Measurements from ENCODE around the gene MAD1L1. TPM values are rescaled to one million over a fixed set of nuclear protein-coding genes. Genes with fewer than 3 reads are reported as not detected.

The MAD1L1 gene
- total and polyA plus RNA-seq, 2 of the 13 experiments (the other 11 are each of a cell fraction or from before 2014, with no cell fraction given): 17.4 to 64.7 TPM

GRCh38 chr7:2083362-2083761 lies 149.4 kb downstream of the MAD1L1 start:
- no TSS peak for BruUV-seq (replicated peaks)
- no peak overlapping the region for H3K27ac ChIP-seq (ENCODE audit: extremely low read length, insufficient read depth, low read length)
- FAIRE-seq (no peak), ATAC-seq (no peak), DNase-seq (ENCODE audit: low spot score) (no peak)
- no peaks in the 10 kb centered on the region for H3K4me1 ChIP-seq (ENCODE audit: insufficient read depth, low read length)
- no peak overlapping the region for H2AFZ ChIP-seq (ENCODE audit: low read length)
- intact Hi-C loops (cut with micrococcal nuclease; ENCODE audit: unreplicated experiment) (no loop called here), in situ Hi-C loops (cut with HindIII; ENCODE audit: extremely low pct_ligation_motif_present, low pct_unique_long_range_greater_than_20kb) (no loop called here)
- H3K79me2 ChIP-seq (ENCODE audit: insufficient read depth, low read length): no peaks in the 10 kb centered on the region
- WGBS (ENCODE audit: low lambda C conversion rate): 96% methylated on average over 17 of the region's 17 CpGs
- no peak overlapping the region for H3K4me3 ChIP-seq (replicated peaks in 1 of 3; ENCODE audit: insufficient read depth in 1 of 3, low read depth in 2 of 3, low read length in 3 of 3)
- peaks cover 7 to 24% of the 10 kb centered on the region in 2 experiments; a peak in 4 of 5 replicates for H3K36me3 ChIP-seq (replicated peaks in 1 of 2; ENCODE audit: control insufficient read depth in 1 of 2, insufficient read depth in 2 of 2, low read length in 2 of 2)
- no peak overlapping the region for H3K4me2 ChIP-seq (ENCODE audit: low read depth, low read length)
- CTCF ChIA-PET (ENCODE audit: low intra/inter-chr PET ratio, low total read pairs): no interaction called here
- no peak overlapping the region for H3K9ac ChIP-seq (ENCODE audit: insufficient read depth, low read depth, low read length)
- POLR2A ChIA-PET: no interaction called here
- H3K27me3 ChIP-seq (ENCODE audit: control insufficient read depth in 1 of 2, insufficient read depth in 2 of 2, low read length in 2 of 2): no peaks in the 10 kb centered on the region
- no peaks in the 10 kb centered on the region for H3K9me3 ChIP-seq (ENCODE audit: low read length)
- no peaks in the 10 kb centered on the region for H4K20me1 ChIP-seq (ENCODE audit: insufficient read depth, low read length)
- TF ChIP-seq GATA4 (IDR thresholded peaks at IDR 0.05; ENCODE audit: borderline replicate concordance, low read depth): no peak
- no peak for TF ChIP-seq ZFP41 (CRISPR knock-in tag; IDR thresholded peaks at IDR 0.05; ENCODE audit: borderline replicate concordance)
- TF ChIP-seq STAT6 (CRISPR knock-in tag; IDR thresholded peaks at IDR 0.05; ENCODE audit: borderline replicate concordance): no peak
- no peak for TF ChIP-seq TAF1 (CRISPR knock-in tag; IDR thresholded peaks at IDR 0.05)
- no peak for TF ChIP-seq CBX1 (IDR thresholded peaks at IDR 0.05; ENCODE audit: low read depth)
- TF ChIP-seq ZNF703 (CRISPR knock-in tag; IDR thresholded peaks at IDR 0.05; ENCODE audit: borderline replicate concordance): no peak
- TF ChIP-seq XBP1 (CRISPR knock-in tag; IDR thresholded peaks at IDR 0.05): no peak
- no peak for TF ChIP-seq MLXIP (CRISPR knock-in tag; IDR thresholded peaks at IDR 0.05; ENCODE audit: borderline replicate concordance)
- no peak for TF ChIP-seq JUN (CRISPR knock-in tag; IDR thresholded peaks at IDR 0.05)
- TF ChIP-seq HDAC6 (IDR thresholded peaks at IDR 0.05; ENCODE audit: low read depth, low read length): no peak
- TF ChIP-seq ZNF557 (CRISPR knock-in tag; IDR thresholded peaks at IDR 0.05): no peak
- TF ChIP-seq ZXDC (CRISPR knock-in tag; IDR thresholded peaks at IDR 0.05): no peak
- no peak for TF ChIP-seq GPBP1L1 (CRISPR knock-in tag; IDR thresholded peaks at IDR 0.05)
- no peak for TF ChIP-seq SETDB1 (CRISPR knock-in tag; IDR thresholded peaks at IDR 0.05; ENCODE audit: borderline replicate concordance)
- TF ChIP-seq ZNF431 (CRISPR knock-in tag; IDR thresholded peaks at IDR 0.05; ENCODE audit: borderline replicate concordance, low read depth): no peak

Measured in HepG2 (cell line).